HG03135 (cell line): ENCODE results near the gene JAM3.
A peak's percentile ranks its signal among the peaks of the same experiment; 100 is the strongest.

ENCODE experiments used
- ATAC-seq: cut with Tn5 transposase; IDR thresholded peaks from one replicate; pipeline ENCODE4 v1.9.1; 2021; ENCODE audit warnings: mild to moderate bottlenecking, moderate library complexity; ENCODE audit not compliant: unreplicated experiment

JAM3 gene

GRCh38 chr11:134038897-134039470 lies 29.9 kb upstream of the JAM3 start:
- no peak for ATAC-seq

DNA sequence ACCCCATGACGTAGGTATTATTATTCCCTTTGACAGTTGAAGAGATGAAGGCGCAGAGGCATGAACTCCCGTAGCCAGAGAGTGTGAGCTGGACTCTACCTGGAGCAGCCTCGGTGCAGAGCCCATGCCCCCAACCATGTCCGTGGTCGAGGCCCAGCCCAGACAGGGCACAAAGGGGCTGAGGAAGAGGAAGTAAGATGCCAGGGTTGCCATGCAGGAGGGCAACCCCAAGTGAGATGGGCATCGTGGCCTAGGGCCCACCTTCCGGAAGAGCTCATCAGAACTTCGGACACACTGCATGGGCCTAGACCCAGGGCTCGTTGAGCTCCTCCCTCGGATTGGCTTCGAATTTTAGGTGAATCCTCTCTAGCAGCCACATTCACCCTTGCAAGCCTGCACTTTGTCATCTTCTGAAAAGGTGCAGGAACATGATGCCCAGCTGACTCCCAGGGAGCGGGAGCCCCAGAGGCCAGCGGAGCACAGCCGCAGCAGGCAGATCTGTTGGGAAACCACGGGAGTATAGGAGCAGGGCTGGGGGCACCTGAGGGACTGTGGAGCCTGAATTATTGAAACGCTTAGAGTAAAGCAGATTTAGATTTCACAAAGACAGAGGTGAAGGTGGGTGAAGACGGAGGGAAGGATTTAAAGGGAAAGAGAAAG lies 29.0 kb upstream of the JAM3 start:
- ATAC-seq, result no peak

- no peak for ATAC-seq
Measured at GRCh38 chr11:134040386-134041302, 28.2 kb upstream of the JAM3 start.

DNA sequence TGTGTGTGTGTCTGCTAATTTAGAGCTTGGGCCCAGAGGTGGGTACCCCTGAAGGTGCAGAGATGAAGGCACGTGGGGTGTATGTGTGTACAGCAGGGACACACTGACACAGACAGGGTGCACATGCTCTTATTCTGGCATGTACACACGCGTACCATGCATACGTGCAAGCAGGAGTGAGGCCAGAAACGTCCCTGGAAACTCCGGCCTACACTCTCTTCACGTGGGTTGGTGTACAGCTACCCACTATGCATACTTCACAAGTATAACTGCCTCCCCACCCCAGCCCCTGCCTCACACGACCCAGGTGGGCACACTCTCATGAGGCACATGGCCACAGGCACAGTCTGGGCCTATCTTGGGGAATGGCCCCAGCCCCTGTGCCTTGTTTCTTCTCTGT lies 27.5 kb upstream of the JAM3 start:
- no peak for ATAC-seq

- ATAC-seq, result no peak
Measured at GRCh38 chr11:134041791-134042696, 26.8 kb upstream of the JAM3 start.

DNA sequence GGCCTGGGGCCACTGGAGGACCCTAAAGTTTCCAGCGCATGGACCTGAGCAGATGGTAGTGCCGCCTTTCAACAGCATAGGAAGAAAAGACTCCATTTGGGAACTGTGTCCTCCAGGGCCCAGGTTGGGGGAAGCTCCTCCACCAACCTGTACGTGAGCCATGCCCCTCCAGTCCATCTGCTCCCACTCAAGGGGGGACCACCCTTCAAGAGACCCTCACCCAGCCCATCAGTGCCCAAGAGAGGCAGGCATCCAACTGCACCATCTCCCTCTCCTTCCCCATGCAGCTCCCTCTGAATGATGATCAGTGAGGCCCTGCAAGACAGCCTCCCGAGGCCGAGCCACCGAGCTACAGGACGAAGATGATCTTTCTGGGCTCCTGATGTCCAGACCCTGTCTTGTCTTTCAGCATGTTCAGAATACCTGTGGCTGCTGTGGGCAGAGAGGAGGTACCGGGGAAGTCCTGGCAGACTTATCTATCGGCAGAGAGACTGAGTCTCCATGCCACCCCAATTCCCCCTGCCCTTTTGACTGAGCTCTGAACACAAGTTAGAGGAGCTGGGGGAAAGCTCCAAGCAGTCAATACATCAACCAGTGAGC lies 25.0 kb upstream of the JAM3 start:
- no peak for ATAC-seq

DNA sequence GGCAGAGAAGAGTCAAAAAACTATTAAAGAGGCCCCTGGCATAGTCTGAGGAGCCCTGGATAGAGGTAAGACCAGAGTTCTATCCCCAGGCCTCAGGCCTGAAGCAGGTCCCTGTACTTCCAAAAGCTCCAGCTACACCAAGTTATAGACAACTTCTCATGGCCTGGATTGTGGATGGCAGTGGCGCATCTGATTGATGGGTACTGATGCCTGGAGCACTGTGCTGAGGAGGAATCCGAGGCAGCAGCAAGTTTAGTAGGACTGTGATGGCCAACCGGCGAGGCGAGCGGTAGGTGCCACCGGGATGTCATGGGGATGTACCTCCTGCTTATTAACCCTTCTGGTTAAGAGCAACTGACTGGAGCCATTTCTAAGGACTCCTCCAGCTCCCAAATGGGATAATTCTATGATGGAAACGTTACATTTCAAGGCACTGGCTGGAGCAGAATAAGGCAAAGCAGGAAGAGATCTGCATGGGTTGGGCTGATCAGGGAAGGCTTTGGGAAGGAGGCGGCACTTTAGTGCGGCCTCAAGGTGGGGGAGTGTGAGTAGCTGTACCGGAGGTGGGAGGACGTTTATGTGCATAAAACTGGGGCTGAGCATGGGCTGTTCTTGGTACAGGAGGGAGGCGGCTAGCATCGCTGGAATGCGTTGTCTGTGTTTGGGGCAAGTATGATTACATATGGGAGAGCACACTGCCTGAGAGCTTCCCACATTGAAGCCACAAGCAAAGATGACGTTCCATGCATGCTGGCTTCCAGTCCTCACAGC lies 24.2 kb upstream of the JAM3 start:
- ATAC-seq, result no peak

- no peak for ATAC-seq
Measured at GRCh38 chr11:134045799-134046635, 22.9 kb upstream of the JAM3 start.

- ATAC-seq, result no peak
Measured at GRCh38 chr11:134046681-134047449, 22.0 kb upstream of the JAM3 start.

GRCh38 chr11:134047586-134047999 lies 21.3 kb upstream of the JAM3 start:
- no peak for ATAC-seq

- no peak for ATAC-seq
Measured at GRCh38 chr11:134048028-134048427, 20.8 kb upstream of the JAM3 start.

DNA sequence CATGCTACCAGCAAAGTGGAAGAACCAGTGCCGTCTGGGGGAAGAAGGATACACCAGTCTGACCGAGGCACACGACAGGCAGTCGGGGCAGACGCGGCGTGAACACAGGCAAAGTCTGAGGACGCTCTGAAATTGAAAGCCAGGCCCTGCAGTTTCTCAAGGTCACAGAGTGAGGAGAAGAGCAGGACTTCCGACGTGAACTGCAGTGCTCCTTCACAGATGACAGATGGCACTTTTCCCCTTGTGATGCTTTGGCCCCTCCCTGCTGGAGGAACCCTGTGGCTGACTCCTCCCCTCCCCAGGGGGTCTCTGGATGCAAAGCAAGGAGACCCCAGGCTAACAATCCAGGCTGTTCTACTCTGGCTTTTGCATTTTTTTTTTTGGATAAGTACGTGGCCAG lies 19.6 kb upstream of the JAM3 start:
- no peak for ATAC-seq

GRCh38 chr11:134050541-134051383 lies 18.1 kb upstream of the JAM3 start:
- peak; percentile 94 for ATAC-seq

DNA sequence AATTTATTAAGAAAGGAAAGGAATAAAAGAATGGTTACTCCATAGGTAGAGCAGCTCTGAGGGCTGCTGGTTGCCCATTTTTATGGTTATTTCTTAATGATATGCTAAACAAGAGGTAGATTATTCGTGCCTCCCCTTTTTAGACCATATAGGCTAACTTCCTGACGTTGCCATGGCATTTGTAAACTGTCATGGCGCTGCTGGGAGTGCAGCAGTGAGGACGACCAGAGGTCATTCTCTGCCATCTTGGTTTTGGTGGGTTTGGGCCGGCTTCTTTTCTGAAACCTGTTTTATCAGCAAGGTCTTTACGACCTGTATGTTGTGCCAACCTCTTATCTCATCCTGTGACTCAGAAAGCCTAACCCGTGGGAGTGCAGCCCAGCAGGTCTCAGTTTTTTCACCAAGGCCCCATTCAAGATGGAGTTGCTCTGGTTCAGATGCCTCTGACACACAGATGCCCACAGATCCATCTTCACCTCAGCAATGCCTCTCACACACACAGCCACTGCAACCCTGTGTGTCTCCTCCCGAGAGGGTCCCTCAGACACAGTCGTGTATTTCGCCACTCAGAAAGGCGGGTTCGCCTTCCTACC lies 16.4 kb upstream of the JAM3 start:
- ATAC-seq, result no peak

DNA sequence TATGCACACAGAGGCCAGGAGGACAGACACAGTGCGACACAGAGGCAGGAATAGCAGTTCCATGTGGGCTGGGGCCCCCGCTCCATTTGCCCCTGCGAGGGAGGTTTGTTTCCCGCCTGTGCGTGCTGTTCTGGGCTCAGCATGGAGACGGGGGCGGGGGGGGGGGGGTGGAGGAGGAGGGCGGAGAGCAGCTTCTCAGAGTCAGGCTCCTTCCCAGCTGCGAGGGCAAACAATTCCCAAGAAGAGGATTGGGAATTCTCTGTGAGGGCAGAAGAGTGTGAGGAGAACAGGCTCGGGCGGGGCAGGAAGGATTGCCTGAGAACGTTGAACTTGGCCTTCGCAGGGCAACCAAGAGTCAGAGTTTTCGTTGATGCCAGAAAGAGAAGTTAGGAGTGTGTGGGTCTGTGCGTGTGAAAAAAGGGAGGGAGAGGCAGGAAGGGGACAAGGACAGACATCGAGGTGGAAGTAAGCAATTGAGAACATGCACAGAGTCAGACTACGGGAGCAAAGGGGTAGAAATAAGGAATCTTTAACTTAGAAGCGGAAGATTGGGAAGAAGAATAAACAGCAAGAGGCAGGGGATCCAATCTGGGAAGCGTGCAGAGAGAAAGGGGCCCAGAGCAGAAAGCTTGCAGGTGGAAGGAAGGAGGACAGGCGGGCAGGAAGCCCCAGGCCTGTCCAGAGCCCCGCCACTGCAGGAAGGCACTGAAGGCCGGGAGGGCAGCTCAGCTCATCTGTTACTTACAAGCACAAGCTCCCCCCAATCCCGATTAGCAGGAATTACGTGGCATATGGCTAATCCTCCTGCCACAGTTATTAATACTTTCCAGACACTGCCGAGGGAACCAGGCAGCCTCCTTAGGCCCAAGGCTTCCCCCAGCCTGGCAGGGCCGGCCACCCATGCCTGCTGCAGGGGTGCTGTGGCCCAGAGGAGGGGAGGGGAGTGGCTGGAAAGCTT lies 15.6 kb upstream of the JAM3 start:
- ATAC-seq, result no peak

DNA sequence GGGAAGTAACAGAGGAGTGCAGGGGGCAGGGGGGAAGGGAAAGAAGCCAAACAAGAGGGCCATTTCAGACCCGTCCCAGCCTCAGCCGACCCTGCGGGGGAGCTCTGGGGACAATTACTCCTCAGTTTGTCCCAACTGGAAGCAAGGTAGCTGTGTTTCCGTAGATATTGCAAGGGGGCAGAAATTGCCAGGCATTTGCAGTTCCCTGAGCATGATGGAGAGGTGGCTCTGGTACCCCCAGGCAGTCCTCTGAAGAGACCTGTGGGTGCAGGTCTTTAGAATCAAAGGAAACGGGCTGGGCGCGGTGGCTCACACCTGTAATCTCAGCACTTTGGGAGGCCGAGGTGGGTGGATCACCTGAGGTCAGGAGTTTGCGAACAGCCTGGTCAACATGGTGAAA lies 13.8 kb upstream of the JAM3 start:
- no peak for ATAC-seq
